ENCODE data around the gene WNT1. TPM values are rescaled to one million over a fixed set of nuclear protein-coding genes. Genes with fewer than 3 reads are reported as not detected.

WNT1 gene
- total RNA-seq, 1 donor from 2014 or later, result not detected

DNA sequence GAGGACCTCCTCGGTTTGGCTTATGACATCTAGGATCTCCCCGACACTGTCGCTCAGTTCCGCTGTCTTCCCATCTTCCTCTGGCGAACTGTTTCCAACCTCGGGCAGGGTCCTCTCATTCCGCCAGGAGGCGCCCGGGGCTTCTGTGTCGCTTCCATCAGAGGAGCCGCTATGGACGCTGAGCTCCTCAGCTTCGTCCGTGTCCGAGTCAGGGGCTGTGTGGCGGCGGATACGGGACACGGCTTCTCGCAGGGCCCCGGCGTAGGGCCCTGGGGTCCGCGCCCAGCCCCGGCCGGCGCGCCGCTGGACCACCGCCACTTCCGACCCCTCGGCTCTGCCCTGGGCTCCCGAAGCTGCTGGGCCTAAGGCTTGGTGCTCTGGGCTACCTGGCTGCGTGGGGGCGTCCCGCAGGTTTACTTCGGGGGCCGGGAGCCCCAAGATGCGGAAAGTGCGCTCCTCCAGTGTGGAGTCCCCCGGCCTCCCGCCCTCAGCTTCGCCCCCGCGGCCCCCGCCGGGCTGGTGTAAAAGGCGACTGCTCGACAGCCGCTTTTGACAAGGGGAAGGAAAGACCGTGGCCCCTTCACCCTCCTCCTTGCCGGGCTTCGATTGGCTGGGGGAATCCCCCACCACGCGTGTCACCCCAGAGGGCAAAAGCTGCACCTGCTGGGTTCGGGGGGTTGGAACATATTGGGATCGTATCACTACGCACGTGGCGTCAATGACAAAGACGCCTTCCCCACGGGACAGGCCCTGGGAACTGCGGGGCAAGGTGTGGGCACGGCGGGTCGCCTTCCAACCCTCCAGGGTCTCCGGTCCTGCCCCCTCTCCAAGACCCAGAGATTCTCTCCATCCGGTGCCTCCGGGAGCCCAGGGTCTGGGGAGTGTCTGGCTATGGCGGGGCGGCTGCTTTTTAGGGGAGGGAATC is 18.9 kb downstream of the WNT1 start:
- TF ChIP-seq, protein P1, sequence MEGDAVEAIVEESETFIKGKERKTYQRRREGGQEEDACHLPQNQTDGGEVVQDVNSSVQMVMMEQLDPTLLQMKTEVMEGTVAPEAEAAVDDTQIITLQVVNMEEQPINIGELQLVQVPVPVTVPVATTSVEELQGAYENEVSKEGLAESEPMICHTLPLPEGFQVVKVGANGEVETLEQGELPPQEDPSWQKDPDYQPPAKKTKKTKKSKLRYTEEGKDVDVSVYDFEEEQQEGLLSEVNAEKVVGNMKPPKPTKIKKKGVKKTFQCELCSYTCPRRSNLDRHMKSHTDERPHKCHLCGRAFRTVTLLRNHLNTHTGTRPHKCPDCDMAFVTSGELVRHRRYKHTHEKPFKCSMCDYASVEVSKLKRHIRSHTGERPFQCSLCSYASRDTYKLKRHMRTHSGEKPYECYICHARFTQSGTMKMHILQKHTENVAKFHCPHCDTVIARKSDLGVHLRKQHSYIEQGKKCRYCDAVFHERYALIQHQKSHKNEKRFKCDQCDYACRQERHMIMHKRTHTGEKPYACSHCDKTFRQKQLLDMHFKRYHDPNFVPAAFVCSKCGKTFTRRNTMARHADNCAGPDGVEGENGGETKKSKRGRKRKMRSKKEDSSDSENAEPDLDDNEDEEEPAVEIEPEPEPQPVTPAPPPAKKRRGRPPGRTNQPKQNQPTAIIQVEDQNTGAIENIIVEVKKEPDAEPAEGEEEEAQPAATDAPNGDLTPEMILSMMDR (conservative IDR thresholded peaks at IDR 0.05; ENCODE audit: low read depth, low read length), result peak; percentile 70
- DNase-seq (ENCODE audit: low read depth), result no peak
- peak overlapping the region; percentile 42 for H3K4me3 ChIP-seq (ENCODE audit: low read depth, low read length)

DNA sequence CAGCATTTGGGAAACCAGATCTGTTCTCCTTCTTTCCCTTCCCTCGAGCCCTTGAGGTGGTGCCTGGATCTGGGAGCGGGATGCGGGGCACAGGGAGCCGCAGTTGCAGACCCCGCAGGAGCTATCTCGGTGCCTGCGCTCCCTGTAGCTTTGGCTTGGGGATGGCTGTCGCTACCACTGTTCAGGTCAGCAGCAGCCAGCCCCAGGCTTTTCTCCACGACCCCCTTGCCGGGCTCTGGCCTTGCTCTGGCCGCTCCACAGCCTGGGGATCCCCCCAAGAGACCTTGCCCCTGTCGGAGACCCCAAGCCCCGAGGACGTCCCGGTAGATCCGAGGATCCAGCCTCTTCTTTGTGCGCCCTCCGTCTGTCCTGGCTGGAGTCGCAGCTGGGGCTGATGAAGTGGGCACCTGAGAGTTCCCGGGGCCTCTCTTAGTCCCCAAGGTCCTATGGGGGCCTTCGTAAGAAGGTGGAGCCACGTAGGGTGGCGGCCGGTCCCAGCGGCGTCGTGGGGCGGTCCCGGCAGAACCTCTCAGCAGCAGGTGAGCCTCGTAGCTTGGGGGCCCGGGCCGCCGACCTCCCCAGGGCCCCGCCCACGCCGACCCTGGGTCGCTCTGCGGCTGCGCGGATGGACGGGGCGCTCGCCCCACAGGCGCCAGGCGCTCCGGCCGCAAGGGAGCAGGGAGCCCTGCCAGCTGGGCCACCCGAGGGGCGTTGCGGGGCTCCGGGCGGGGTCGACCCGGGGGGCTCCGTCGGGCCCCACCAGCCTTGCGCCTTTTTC is 19.8 kb downstream of the WNT1 start:
- no peak for DNase-seq (ENCODE audit: low read depth)
- peak overlapping the region; percentile 37 for H3K4me3 ChIP-seq (ENCODE audit: low read depth, low read length)
- TF ChIP-seq, protein P1 (conservative IDR thresholded peaks at IDR 0.05; ENCODE audit: low read depth, low read length), result no peak

DNA sequence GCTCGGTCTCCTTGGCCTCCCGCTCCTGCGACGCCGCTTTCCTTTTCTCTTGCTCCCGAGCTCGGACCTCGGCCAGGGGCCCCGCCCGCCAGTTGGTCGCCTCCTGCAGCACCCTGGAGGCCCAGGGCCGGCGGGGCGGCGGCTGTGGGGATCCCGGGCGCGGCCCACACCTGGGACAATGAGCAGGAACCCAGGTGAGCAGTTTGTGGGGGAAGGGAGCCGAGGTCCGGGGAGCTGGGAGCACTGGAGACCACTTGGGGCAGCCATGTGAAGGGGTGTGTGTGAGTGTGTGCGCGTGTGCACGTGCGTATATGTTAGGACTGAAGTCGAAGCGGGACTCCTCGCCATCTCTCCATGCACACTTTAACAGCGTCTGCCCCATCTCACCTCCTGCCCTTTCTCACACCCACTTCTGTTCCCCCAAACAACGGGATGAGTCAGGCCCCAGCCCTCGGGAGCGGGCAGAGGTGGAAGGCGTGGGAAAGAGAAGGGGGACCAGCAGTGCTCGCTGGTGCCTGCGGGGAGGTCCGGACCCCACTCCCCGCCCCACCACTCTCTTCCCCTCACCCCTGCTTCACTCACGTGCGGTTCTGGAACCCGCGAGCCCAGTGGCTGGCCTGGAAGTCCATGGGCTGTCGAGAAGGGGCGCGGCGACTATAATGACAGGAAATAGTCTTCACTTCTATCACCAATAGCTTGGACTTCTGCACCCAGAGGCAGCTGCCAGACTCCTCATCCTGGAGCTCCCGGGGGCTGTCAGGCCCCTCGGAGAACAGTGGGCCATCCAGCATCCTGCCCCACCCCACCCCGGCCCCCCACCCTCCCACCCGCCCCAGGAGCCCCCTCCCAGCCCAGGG is 20.6 kb downstream of the WNT1 start:
- DNase-seq (ENCODE audit: low read depth), result no peak
- peak overlapping the region; percentile 37 for H3K4me3 ChIP-seq (ENCODE audit: low read depth, low read length)
- TF ChIP-seq, protein P1 (conservative IDR thresholded peaks at IDR 0.05; ENCODE audit: low read depth, low read length), result no peak

DNA sequence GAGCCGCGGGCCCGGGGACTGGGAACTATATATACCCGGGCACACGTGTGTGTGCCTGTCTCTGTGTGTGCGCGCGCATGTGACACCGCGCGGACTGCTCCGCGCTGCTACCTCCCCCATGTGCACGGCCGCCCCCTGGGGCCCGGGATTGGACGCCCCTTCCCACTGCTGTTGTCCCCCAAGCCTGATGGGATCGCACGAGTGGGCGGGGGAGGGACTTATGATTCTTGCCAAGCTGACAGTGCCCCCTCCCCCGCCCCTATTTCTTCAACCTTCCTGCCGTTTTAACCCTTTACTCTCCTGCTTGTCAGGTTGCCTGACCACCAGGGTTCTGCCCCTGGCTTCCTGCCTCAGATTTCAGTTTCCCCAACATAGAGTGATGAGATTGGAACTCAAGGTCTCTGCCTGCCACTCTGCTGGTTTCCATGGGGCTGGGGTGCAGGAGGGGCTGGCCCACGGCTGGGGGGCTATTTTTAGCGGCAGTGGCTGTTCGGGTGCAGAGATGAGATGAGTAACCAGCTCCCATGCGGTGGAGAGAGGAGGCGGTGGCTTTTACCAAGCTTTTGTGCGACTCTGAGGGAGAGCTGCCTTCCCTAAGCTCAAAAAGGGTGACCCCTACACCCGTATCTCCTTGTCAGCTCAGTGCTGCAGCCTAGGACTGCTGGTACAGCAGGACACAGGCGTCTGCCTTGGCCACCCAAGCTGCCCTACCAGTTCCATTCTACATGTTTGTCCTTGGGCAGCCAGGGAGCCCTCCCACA is 21.4 kb downstream of the WNT1 start, which contains the start of gene DDN:
Gene DDN (minus strand): TSS at position 5 of the 761 bp plus-strand sequence. CDS start 88 bp downstream, outside the sequence.
- H3K4me3 ChIP-seq (ENCODE audit: low read depth, low read length), result peak within 1 kb of the TSS; percentile 37
- no peak for DNase-seq (ENCODE audit: low read depth)
- TF ChIP-seq, protein P1 (conservative IDR thresholded peaks at IDR 0.05; ENCODE audit: low read depth, low read length), result no peak

DNA sequence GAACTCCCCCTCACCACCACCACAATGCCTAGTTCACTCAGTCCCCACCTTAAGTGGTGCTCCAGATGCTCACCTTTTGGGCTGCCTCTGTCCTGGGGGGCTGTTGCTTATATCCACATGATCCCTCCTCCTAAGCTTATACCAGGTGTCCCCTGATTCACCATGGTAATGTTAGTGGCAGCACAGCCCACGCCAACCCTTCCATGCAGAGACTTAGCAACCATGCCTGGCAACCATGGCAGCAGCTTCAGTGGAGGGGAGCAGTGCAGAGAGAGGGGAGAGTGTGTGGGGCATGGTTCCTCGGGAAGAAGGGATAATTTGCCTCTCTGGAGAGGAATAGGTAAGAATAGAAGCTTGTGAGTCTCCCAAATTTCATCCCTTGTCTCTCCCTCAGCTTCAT is 22.2 kb downstream of the WNT1 start:
- TF ChIP-seq, protein P1 (conservative IDR thresholded peaks at IDR 0.05; ENCODE audit: low read depth, low read length), result no peak
- no peak for DNase-seq (ENCODE audit: low read depth)
- H3K4me3 ChIP-seq (ENCODE audit: low read depth, low read length), result no peak overlapping the region

DNA sequence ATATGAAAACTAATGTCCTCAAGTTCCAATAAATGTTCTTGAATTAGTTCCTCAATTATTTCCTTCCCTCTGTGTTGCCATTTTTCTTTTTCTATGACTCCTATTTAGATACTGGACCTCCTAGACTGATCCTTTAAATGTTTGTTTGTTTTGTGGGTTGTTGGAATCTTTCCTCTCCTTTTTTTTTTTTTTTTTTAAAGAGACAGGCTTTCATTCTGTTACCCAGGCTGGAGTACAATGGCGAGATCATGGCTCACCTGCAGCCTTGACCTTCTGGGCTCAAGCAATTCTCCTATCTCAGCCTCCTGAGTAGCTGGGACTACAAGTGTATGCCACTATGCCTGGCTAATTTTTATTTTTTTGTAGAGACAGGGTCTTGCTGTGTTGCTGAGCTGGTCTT is 30.8 kb downstream of the WNT1 start:
- TF ChIP-seq, protein P1 (conservative IDR thresholded peaks at IDR 0.05; ENCODE audit: low read depth, low read length), result no peak
- no peak overlapping the region for H3K4me3 ChIP-seq (ENCODE audit: low read depth, low read length)
- no peak for DNase-seq (ENCODE audit: low read depth)

All from epithelial cell of proximal tubule (primary cell).